ENCODE results near the gene PTDSS2. TPM values are rescaled to one million over a fixed set of nuclear protein-coding genes. Genes with fewer than 3 reads are reported as not detected.

Gene PTDSS2
- total and polyA plus RNA-seq, 2 of the 4 experiments (the other 2 are of a cell fraction): 23.5 to 26.6 TPM

DNA sequence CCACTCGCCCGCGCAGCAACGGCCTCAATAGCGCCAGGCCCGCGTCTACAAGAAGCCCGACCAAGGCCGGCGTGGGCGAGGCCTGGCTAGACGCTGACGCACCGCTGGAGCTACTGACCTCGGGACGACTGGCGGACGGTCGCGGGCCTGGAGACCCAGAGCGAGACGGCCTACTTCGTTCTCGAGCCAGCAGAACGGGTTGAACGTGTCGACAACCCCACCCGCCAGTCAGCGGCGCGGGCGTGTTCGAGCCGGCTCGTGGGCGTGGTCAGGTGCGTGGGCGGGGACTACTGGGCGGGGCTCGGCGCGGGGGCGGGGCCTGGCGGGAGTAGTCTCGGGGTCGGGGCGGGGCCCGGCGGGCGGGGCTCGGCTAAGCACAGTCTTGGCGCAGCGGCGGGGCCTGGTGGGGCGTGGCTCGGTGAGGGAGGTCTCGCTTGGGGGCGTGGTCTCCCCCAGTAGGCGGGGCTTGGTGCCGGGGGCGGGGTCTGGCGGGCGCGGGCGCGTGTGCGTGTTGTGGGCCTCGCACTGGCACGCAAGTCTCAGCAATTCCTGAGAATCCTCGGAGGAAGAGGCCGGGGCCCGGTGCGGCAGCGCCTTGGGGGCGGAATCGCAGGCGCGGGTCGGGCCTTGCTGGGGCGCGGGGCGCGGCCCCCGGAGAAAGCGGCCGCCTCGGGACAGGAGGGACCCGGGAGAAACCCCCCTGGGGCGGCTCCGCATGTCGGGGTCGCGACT, 57.1 kb downstream of the PTDSS2 start, which contains the start of gene RNH1:
Gene RNH1 (minus strand): TSS at position 248 of the 732 bp plus-strand sequence. CDS start 5,080 bp downstream, outside the sequence.
- 1% methylated on average over 30 of the region's 93 CpGs; no CpG with 5 or more reads in 1 of the 2 experiments for WGBS, 2 experiments (ENCODE audit: extremely low coverage in 2 of 2, insufficient read length in 1 of 2)
- in situ Hi-C loops (cut with MboI; ENCODE audit: low sequenced_read_pairs): no loop called here
- H3K4ac ChIP-seq (ENCODE audit: low read depth, low read length): peak within 1 kb of the TSS; percentile 100
- H3K23ac ChIP-seq (ENCODE audit: low read depth, low read length): peak within 1 kb of the TSS; percentile 99
- peak within 1 kb of the TSS; percentile 98 for H3K9ac ChIP-seq (ENCODE audit: low read depth, low read length)
- H3K56ac ChIP-seq (ENCODE audit: extremely low read depth, insufficient read depth, low read length): peak within 1 kb of the TSS; percentile 98
- peaks cover 5% of the 10 kb centered on the region for H3K9me1 ChIP-seq (ENCODE audit: insufficient read depth, low read length)
- peak within 1 kb of the TSS; percentile 97 for H2AK5ac ChIP-seq (ENCODE audit: low read depth, low read length)
- intact Hi-C loops (cut with micrococcal nuclease): loop anchor here (2.0 kb wide), 1 partner anchor 56 kb away; the partner anchor contains the start of gene PTDSS2
- ChIA-PET POLR2A (ENCODE audit: unreplicated experiment) (no interaction called here), CTCF (interaction anchor here (1.0 kb wide), 1 partner anchor 12 kb away, joined by 3 read pairs; no protein-coding TSS in a partner anchor)
- peak within 1 kb of the TSS; percentile 100 for H2BK5ac ChIP-seq (ENCODE audit: low read depth, low read length, poor library complexity, severe bottlenecking)
- peaks cover 23 to 62% of the 10 kb centered on the region in 2 experiments for H3K79me1 ChIP-seq (ENCODE audit: low read depth in 1 of 2, low read length in 2 of 2)
- H3K4me1 ChIP-seq (ENCODE audit: control insufficient read depth, insufficient read depth, low read length): peaks cover 12% of the 10 kb centered on the region
- TF ChIP-seq, protein P1, sequence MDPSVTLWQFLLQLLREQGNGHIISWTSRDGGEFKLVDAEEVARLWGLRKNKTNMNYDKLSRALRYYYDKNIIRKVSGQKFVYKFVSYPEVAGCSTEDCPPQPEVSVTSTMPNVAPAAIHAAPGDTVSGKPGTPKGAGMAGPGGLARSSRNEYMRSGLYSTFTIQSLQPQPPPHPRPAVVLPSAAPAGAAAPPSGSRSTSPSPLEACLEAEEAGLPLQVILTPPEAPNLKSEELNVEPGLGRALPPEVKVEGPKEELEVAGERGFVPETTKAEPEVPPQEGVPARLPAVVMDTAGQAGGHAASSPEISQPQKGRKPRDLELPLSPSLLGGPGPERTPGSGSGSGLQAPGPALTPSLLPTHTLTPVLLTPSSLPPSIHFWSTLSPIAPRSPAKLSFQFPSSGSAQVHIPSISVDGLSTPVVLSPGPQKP (IDR thresholded peaks at IDR 0.05; ENCODE audit: borderline replicate concordance, low read depth, low read length): no peak
- TF ChIP-seq NFE2L2 (IDR thresholded peaks at IDR 0.05; ENCODE audit: low read depth, low read length): no peak
- TF ChIP-seq CEBPB (IDR thresholded peaks at IDR 0.05; ENCODE audit: low read depth, low read length): no peak
- TF ChIP-seq RAD21 (IDR thresholded peaks at IDR 0.05; ENCODE audit: low read length): no peak
- TF ChIP-seq CHD1 (IDR thresholded peaks at IDR 0.05; ENCODE audit: low read depth, low read length): no peak; the same call in 1 of the 2 replicates
- TF ChIP-seq, protein P2, sequence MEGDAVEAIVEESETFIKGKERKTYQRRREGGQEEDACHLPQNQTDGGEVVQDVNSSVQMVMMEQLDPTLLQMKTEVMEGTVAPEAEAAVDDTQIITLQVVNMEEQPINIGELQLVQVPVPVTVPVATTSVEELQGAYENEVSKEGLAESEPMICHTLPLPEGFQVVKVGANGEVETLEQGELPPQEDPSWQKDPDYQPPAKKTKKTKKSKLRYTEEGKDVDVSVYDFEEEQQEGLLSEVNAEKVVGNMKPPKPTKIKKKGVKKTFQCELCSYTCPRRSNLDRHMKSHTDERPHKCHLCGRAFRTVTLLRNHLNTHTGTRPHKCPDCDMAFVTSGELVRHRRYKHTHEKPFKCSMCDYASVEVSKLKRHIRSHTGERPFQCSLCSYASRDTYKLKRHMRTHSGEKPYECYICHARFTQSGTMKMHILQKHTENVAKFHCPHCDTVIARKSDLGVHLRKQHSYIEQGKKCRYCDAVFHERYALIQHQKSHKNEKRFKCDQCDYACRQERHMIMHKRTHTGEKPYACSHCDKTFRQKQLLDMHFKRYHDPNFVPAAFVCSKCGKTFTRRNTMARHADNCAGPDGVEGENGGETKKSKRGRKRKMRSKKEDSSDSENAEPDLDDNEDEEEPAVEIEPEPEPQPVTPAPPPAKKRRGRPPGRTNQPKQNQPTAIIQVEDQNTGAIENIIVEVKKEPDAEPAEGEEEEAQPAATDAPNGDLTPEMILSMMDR (conservative IDR thresholded peaks at IDR 0.05; ENCODE audit: low read depth, low read length): no peak
- TF ChIP-seq SMC3 (IDR thresholded peaks at IDR 0.05; ENCODE audit: low read depth, low read length): no peak
- TF ChIP-seq RCOR1 (IDR thresholded peaks at IDR 0.05; ENCODE audit: insufficient replicate concordance, low read length): no peak
- TF ChIP-seq BHLHE40 (IDR thresholded peaks at IDR 0.05; ENCODE audit: low read depth, low read length): no peak
- peak; percentile 81; the same call in 1 of the 2 replicates for TF ChIP-seq MAZ (IDR thresholded peaks at IDR 0.05; ENCODE audit: borderline replicate concordance, low read depth, low read length)
- TF ChIP-seq MXI1 (IDR thresholded peaks at IDR 0.05; ENCODE audit: borderline replicate concordance, low read depth, low read length): no peak; the same call in 1 of the 2 replicates
- TF ChIP-seq, protein P3, sequence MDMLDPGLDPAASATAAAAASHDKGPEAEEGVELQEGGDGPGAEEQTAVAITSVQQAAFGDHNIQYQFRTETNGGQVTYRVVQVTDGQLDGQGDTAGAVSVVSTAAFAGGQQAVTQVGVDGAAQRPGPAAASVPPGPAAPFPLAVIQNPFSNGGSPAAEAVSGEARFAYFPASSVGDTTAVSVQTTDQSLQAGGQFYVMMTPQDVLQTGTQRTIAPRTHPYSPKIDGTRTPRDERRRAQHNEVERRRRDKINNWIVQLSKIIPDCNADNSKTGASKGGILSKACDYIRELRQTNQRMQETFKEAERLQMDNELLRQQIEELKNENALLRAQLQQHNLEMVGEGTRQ (IDR thresholded peaks at IDR 0.05; ENCODE audit: low read depth, low read length): peak; percentile 43
- TF ChIP-seq POLR2A (IDR thresholded peaks at IDR 0.05; ENCODE audit: low read depth, low read length): peak; percentile 85
- peak; percentile 89 for ATAC-seq (ENCODE audit: low read depth)
- peak within 1 kb of the TSS; percentile 100 for H3K14ac ChIP-seq (replicated peaks; ENCODE audit: low read depth, low read length)
- H4K91ac ChIP-seq (ENCODE audit: insufficient read depth, low read depth, low read length): peak within 1 kb of the TSS; percentile 99
- H2BK120ac ChIP-seq (ENCODE audit: low read depth, low read length): peak within 1 kb of the TSS; percentile 87
- dilution Hi-C loops (cut with HindIII; ENCODE audit: low sequenced_read_pairs, unreplicated experiment): no loop called here
- H3K27me3 ChIP-seq (ENCODE audit: control insufficient read depth, insufficient read depth, low read length): no peaks in the 10 kb centered on the region
- H3K36me3 ChIP-seq (ENCODE audit: control insufficient read depth, insufficient read depth, low read length): peaks cover 5% of the 10 kb centered on the region; the same call in 1 of the 2 replicates
- DNase-seq: peak; percentile 93
- peaks cover 4% of the 10 kb centered on the region for H4K20me1 ChIP-seq (ENCODE audit: insufficient read depth, low read length)
- peak within 1 kb of the TSS; percentile 87 for H3K4me2 ChIP-seq (ENCODE audit: low read depth, low read length)
- peak within 1 kb of the TSS; percentile 97 for H4K5ac ChIP-seq (ENCODE audit: low read depth, low read length)
- peak within 1 kb of the TSS; percentile 59 for H2BK20ac ChIP-seq (ENCODE audit: low read depth, low read length)
- peak within 1 kb of the TSS; percentile 99 for H3K27ac ChIP-seq (ENCODE audit: insufficient read depth, low read length)
- H2AK9ac ChIP-seq (replicated peaks; ENCODE audit: low read depth, low read length, poor library complexity): peak within 1 kb of the TSS; percentile 100
- H3K4me3 ChIP-seq (ENCODE audit: insufficient read depth, low read depth, low read length): peak within 1 kb of the TSS; percentile 97
- peak within 1 kb of the TSS; percentile 100 for H2AFZ ChIP-seq (replicated peaks; ENCODE audit: low read length, poor library complexity)
- H3K18ac ChIP-seq (ENCODE audit: low read depth, low read length): peak within 1 kb of the TSS; percentile 93
- peak within 1 kb of the TSS; percentile 51; the same call in 1 of the 3 replicates for H2BK15ac ChIP-seq (ENCODE audit: low read depth, low read length)
- no TSS peak for BruUV-seq (replicated peaks)
- peak within 1 kb of the TSS; percentile 87 to 99 for H4K8ac ChIP-seq (ENCODE audit: low read depth in 2 of 2, low read length in 2 of 2)
- H3K9me3 ChIP-seq (ENCODE audit: control insufficient read depth, insufficient read depth, low read length): no peaks in the 10 kb centered on the region
